Measurements from ENCODE around the gene MTERF2. TPM values are rescaled to one million over a fixed set of nuclear protein-coding genes. Genes with fewer than 3 reads are reported as not detected.
"Not testable (repeated sequence)": the region's sequence is repeated elsewhere in the genome, so short reads cannot be mapped to it uniquely, and the experiment has no call there.

The MTERF2 gene
- total RNA-seq (2014; rRNA removed; shearing (Covaris generic)) = 5.6 and 7.7 TPM in 2 replicates

GRCh38 chr12:106986625-106987389 is at the start of gene MTERF2:
Gene MTERF2 (minus strand): TSS chr12:106987146. CDS start chr12:106978714, 8,432 bp downstream.
- peak; percentile 94 for DNase-seq (ENCODE audit: low read depth)

GRCh38 chr12:107035733-107036132 is 48.8 kb upstream of the MTERF2 start:
- no peak for DNase-seq (ENCODE audit: low read depth)

- DNase-seq (ENCODE audit: low read depth) = no peak
Observed at GRCh38 chr12:107033758-107034739, 47.1 kb upstream of the MTERF2 start.

GRCh38 chr12:107032266-107032665 is 45.3 kb upstream of the MTERF2 start:
- DNase-seq (ENCODE audit: low read depth) = no peak

- no peak for DNase-seq (ENCODE audit: low read depth)
Observed at GRCh38 chr12:107031061-107031460, 44.1 kb upstream of the MTERF2 start.

- DNase-seq (ENCODE audit: low read depth) = no peak
Observed at GRCh38 chr12:107029081-107029480, 42.1 kb upstream of the MTERF2 start.

GRCh38 chr12:107027636-107028053 is 40.7 kb upstream of the MTERF2 start:
- DNase-seq (ENCODE audit: low read depth) = peak; percentile 73

- DNase-seq (ENCODE audit: low read depth) = no peak
Observed at GRCh38 chr12:107026806-107027635, 40.1 kb upstream of the MTERF2 start.

GRCh38 chr12:107026356-107026755 is 39.4 kb upstream of the MTERF2 start:
- DNase-seq (ENCODE audit: low read depth) = not testable (repeated sequence)

- no peak for DNase-seq (ENCODE audit: low read depth)
Observed at GRCh38 chr12:107025671-107026070, 38.7 kb upstream of the MTERF2 start.

- no peak for DNase-seq (ENCODE audit: low read depth)
Observed at GRCh38 chr12:107019546-107019945, 32.6 kb upstream of the MTERF2 start.

GRCh38 chr12:107017042-107017441 is 30.1 kb upstream of the MTERF2 start:
- no peak for DNase-seq (ENCODE audit: low read depth)

- no peak for DNase-seq (ENCODE audit: low read depth)
Observed at GRCh38 chr12:107014055-107014454, 27.1 kb upstream of the MTERF2 start.

GRCh38 chr12:107012736-107013425 is 25.9 kb upstream of the MTERF2 start:
- no peak for DNase-seq (ENCODE audit: low read depth)

- DNase-seq (ENCODE audit: low read depth) = no peak
Observed at GRCh38 chr12:107011519-107011918, 24.6 kb upstream of the MTERF2 start.

GRCh38 chr12:107007411-107007810 is 20.5 kb upstream of the MTERF2 start:
- DNase-seq (ENCODE audit: low read depth) = no peak

- DNase-seq (ENCODE audit: low read depth) = not testable (repeated sequence)
Observed at GRCh38 chr12:107002665-107003064, 15.7 kb upstream of the MTERF2 start.

- DNase-seq (ENCODE audit: low read depth) = no peak
Observed at GRCh38 chr12:106999446-106999845, 12.5 kb upstream of the MTERF2 start.

GRCh38 chr12:106997916-106998315 is 11.0 kb upstream of the MTERF2 start:
- no peak for DNase-seq (ENCODE audit: low read depth)

GRCh38 chr12:106996102-106996501 is 9.2 kb upstream of the MTERF2 start:
- not testable (repeated sequence) for DNase-seq (ENCODE audit: low read depth)

Data from RPMI7951 (cell line).